ENCODE results near the gene ALG1. TPM values are rescaled to one million over a fixed set of nuclear protein-coding genes. Genes with fewer than 3 reads are reported as not detected.
"Not testable (repeated sequence)": the region's sequence is repeated elsewhere in the genome, so short reads cannot be mapped to it uniquely, and the experiment has no call there.

The ALG1 gene
- total and polyA plus RNA-seq, 4 donors: 14.5 to 24.1 (median 21.1) TPM

GRCh38 chr16:5093746-5094145 is 22.1 kb downstream of the ALG1 start:
- 83% methylated on average over 9 of the region's 11 CpGs for WGBS (ENCODE audit: insufficient coverage)
- H3K9me3 ChIP-seq (ENCODE audit: control insufficient read depth, insufficient read depth, low read length); H3K27me3 ChIP-seq (ENCODE audit: control insufficient read depth, insufficient read depth, low read length); H3K4me3 ChIP-seq (ENCODE audit: low read depth, low read length); H3K27ac ChIP-seq (ENCODE audit: low read depth, low read length); DNase-seq (ENCODE audit: low read depth in 4 of 6, low spot score in 6 of 6); H3K4me1 ChIP-seq (ENCODE audit: control insufficient read depth, insufficient read depth, low read length): not testable (repeated sequence)
- H3K36me3 ChIP-seq (ENCODE audit: control insufficient read depth, insufficient read depth, low read length): peaks cover 12% of the 10 kb centered on the region

- not testable (repeated sequence) for H3K4me1 ChIP-seq (ENCODE audit: control insufficient read depth, insufficient read depth, low read length); H3K27ac ChIP-seq (ENCODE audit: low read depth, low read length); H3K9me3 ChIP-seq (ENCODE audit: control insufficient read depth, insufficient read depth, low read length); H3K36me3 ChIP-seq (ENCODE audit: control insufficient read depth, insufficient read depth, low read length); H3K27me3 ChIP-seq (ENCODE audit: control insufficient read depth, insufficient read depth, low read length); H3K4me3 ChIP-seq (ENCODE audit: low read depth, low read length)
- peak in 1 of 6 donors; percentile 74 for DNase-seq (ENCODE audit: low read depth in 4 of 6, low spot score in 6 of 6)
- 66% methylated on average over 9 of the region's 11 CpGs for WGBS (ENCODE audit: insufficient coverage)
These were observed 23.6 kb downstream of the ALG1 start for GRCh38 chr16:5095145-5095830.

GRCh38 chr16:5096437-5097060 is 24.9 kb downstream of the ALG1 start:
- peak overlapping the region; percentile 32 for H3K4me3 ChIP-seq (ENCODE audit: low read depth, low read length)
- H3K27ac ChIP-seq (ENCODE audit: low read depth, low read length): peak overlapping the region; percentile 33
- H3K36me3 ChIP-seq (ENCODE audit: control insufficient read depth, insufficient read depth, low read length); H3K4me1 ChIP-seq (ENCODE audit: control insufficient read depth, insufficient read depth, low read length); H3K27me3 ChIP-seq (ENCODE audit: control insufficient read depth, insufficient read depth, low read length); H3K9me3 ChIP-seq (ENCODE audit: control insufficient read depth, insufficient read depth, low read length): not testable (repeated sequence)
- WGBS (ENCODE audit: insufficient coverage): no CpG with 5 or more reads among the region's 7 CpGs
- peak in 1 of 6 donors; percentile 12 for DNase-seq (ENCODE audit: low read depth in 4 of 6, low spot score in 6 of 6)

- H3K27me3 ChIP-seq (ENCODE audit: control insufficient read depth, insufficient read depth, low read length); H3K9me3 ChIP-seq (ENCODE audit: control insufficient read depth, insufficient read depth, low read length); H3K36me3 ChIP-seq (ENCODE audit: control insufficient read depth, insufficient read depth, low read length); H3K4me1 ChIP-seq (ENCODE audit: control insufficient read depth, insufficient read depth, low read length): not testable (repeated sequence)
- peak in 2 of 6 donors; percentile 73 to 74 for DNase-seq (ENCODE audit: low read depth in 4 of 6, low spot score in 6 of 6)
- peak overlapping the region; percentile 33 for H3K27ac ChIP-seq (ENCODE audit: low read depth, low read length)
- H3K4me3 ChIP-seq (ENCODE audit: low read depth, low read length): peak overlapping the region; percentile 32
- 2% methylated on average over 23 of the region's 23 CpGs for WGBS (ENCODE audit: insufficient coverage)
These were observed 25.4 kb downstream of the ALG1 start for GRCh38 chr16:5097061-5097469.

- under 1% methylated on average over 67 of the region's 67 CpGs for WGBS (ENCODE audit: insufficient coverage)
- DNase-seq (ENCODE audit: low read depth in 4 of 6, low spot score in 6 of 6): peak; percentile 85 to 99 (median 92)
- not testable (repeated sequence) for H3K4me1 ChIP-seq (ENCODE audit: control insufficient read depth, insufficient read depth, low read length); H3K36me3 ChIP-seq (ENCODE audit: control insufficient read depth, insufficient read depth, low read length); H3K27me3 ChIP-seq (ENCODE audit: control insufficient read depth, insufficient read depth, low read length); H3K9me3 ChIP-seq (ENCODE audit: control insufficient read depth, insufficient read depth, low read length)
- H3K4me3 ChIP-seq (ENCODE audit: low read depth, low read length): peak within 1 kb of the TSS; percentile 46
- peak within 1 kb of the TSS; percentile 78 for H3K27ac ChIP-seq (ENCODE audit: low read depth, low read length)
These were observed 26.0 kb downstream of the ALG1 start, which contains the start of gene EEF2KMT for GRCh38 chr16:5097470-5098220. EEF2KMT (minus strand) TSS chr16:5097795; CDS start chr16:5097739, 56 bp downstream.

GRCh38 chr16:5098221-5099159 is 26.8 kb downstream of the ALG1 start:
- H3K9me3 ChIP-seq (ENCODE audit: control insufficient read depth, insufficient read depth, low read length); H3K27me3 ChIP-seq (ENCODE audit: control insufficient read depth, insufficient read depth, low read length); H3K36me3 ChIP-seq (ENCODE audit: control insufficient read depth, insufficient read depth, low read length); H3K4me1 ChIP-seq (ENCODE audit: control insufficient read depth, insufficient read depth, low read length): not testable (repeated sequence)
- H3K27ac ChIP-seq (ENCODE audit: low read depth, low read length): peak overlapping the region; percentile 78
- DNase-seq (ENCODE audit: low read depth in 4 of 6, low spot score in 6 of 6): peak in 2 of 6 donors; percentile 71 to 81
- H3K4me3 ChIP-seq (ENCODE audit: low read depth, low read length): peak overlapping the region; percentile 46
- WGBS (ENCODE audit: insufficient coverage): 0% methylated on average over 39 of the region's 67 CpGs

GRCh38 chr16:5099174-5099573 is 27.5 kb downstream of the ALG1 start:
- not testable (repeated sequence) for H3K4me3 ChIP-seq (ENCODE audit: low read depth, low read length); H3K27me3 ChIP-seq (ENCODE audit: control insufficient read depth, insufficient read depth, low read length); H3K4me1 ChIP-seq (ENCODE audit: control insufficient read depth, insufficient read depth, low read length); H3K27ac ChIP-seq (ENCODE audit: low read depth, low read length); H3K36me3 ChIP-seq (ENCODE audit: control insufficient read depth, insufficient read depth, low read length); H3K9me3 ChIP-seq (ENCODE audit: control insufficient read depth, insufficient read depth, low read length); DNase-seq (ENCODE audit: low read depth in 4 of 6, low spot score in 6 of 6)
- no CpG with 5 or more reads among the region's 4 CpGs for WGBS (ENCODE audit: insufficient coverage)

GRCh38 chr16:5103296-5104032 is 31.8 kb downstream of the ALG1 start:
- not testable (repeated sequence) for H3K27ac ChIP-seq (ENCODE audit: low read depth, low read length); H3K36me3 ChIP-seq (ENCODE audit: control insufficient read depth, insufficient read depth, low read length); H3K4me3 ChIP-seq (ENCODE audit: low read depth, low read length); H3K4me1 ChIP-seq (ENCODE audit: control insufficient read depth, insufficient read depth, low read length); H3K27me3 ChIP-seq (ENCODE audit: control insufficient read depth, insufficient read depth, low read length); H3K9me3 ChIP-seq (ENCODE audit: control insufficient read depth, insufficient read depth, low read length)
- peak in 2 of 6 donors; percentile 14 to 79 for DNase-seq (ENCODE audit: low read depth in 4 of 6, low spot score in 6 of 6)
- WGBS (ENCODE audit: insufficient coverage): 71% methylated on average over 6 of the region's 12 CpGs

- not testable (repeated sequence) for H3K27me3 ChIP-seq (ENCODE audit: control insufficient read depth, insufficient read depth, low read length); H3K4me1 ChIP-seq (ENCODE audit: control insufficient read depth, insufficient read depth, low read length); H3K4me3 ChIP-seq (ENCODE audit: low read depth, low read length); H3K9me3 ChIP-seq (ENCODE audit: control insufficient read depth, insufficient read depth, low read length); DNase-seq (ENCODE audit: low read depth in 4 of 6, low spot score in 6 of 6); H3K27ac ChIP-seq (ENCODE audit: low read depth, low read length); H3K36me3 ChIP-seq (ENCODE audit: control insufficient read depth, insufficient read depth, low read length)
- no CpG with 5 or more reads among the region's 5 CpGs for WGBS (ENCODE audit: insufficient coverage)
These were observed 33.4 kb downstream of the ALG1 start for GRCh38 chr16:5105039-5105438.

Data from spinal cord (tissue), 10 donors.